ENCODE results near the gene SLIT3. TPM values are rescaled to one million over a fixed set of nuclear protein-coding genes. Genes with fewer than 3 reads are reported as not detected.

SLIT3 gene
- total RNA-seq, 1 experiment from 2014 or later, result 0.92 TPM

GRCh38 chr5:168788786-168789185 lies 512.2 kb downstream of the SLIT3 start:
- Histone ChIP-seq H3K56ac (ENCODE audit: insufficient read length, low read depth, low read length) (no peak overlapping the region), H4K20me1 (ENCODE audit: control insufficient read depth, insufficient read depth, insufficient read length) (no peaks in the 10 kb centered on the region), H3K27me3 (ENCODE audit: insufficient read depth, low read length) (no peaks in the 10 kb centered on the region), H2BK20ac (ENCODE audit: low read depth, low read length, poor library complexity, severe bottlenecking) (no peak overlapping the region), H4K8ac (replicated peaks; ENCODE audit: insufficient read length, low read depth, low read length) (no peak overlapping the region), H3K23me2 (ENCODE audit: insufficient read length, low read depth, low read length, poor library complexity, severe bottlenecking) (no peaks in the 10 kb centered on the region), H2BK15ac (ENCODE audit: low read depth, low read length) (no peak overlapping the region), H2BK12ac (ENCODE audit: insufficient read length, low read depth, low read length) (no peak overlapping the region), H3K14ac (ENCODE audit: insufficient read depth, low read length) (no peak overlapping the region), H2BK5ac (ENCODE audit: insufficient read length, low read length) (no peak overlapping the region), H4K91ac (ENCODE audit: insufficient read length, low read depth, low read length) (no peak overlapping the region), H3K18ac (ENCODE audit: insufficient read length, low read depth, low read length) (no peak overlapping the region), H3K27ac (ENCODE audit: insufficient read length, low read depth, low read length) (no peak overlapping the region), H3K4me2 (ENCODE audit: insufficient read depth, insufficient read length, low read length) (no peak overlapping the region), H3K4ac (ENCODE audit: low read depth, low read length) (no peak overlapping the region), H3K79me2 (ENCODE audit: insufficient read depth, low read length) (no peaks in the 10 kb centered on the region), H2AFZ (ENCODE audit: low read length) (no peak overlapping the region), H3T11ph (ENCODE audit: low read length) (no peak overlapping the region), H3K4me1 (ENCODE audit: insufficient read depth, low read length) (peaks cover 4% of the 10 kb centered on the region; the same call in 1 of the 2 replicates), H3K79me1 (ENCODE audit: insufficient read depth, low read depth, low read length, poor library complexity, severe bottlenecking) (no peaks in the 10 kb centered on the region), H3K9ac (ENCODE audit: extremely low read depth, insufficient read length, low read length) (no peak overlapping the region), H2AK5ac (ENCODE audit: insufficient read length, low read length) (no peak overlapping the region), H2BK120ac (ENCODE audit: low read depth, low read length, poor library complexity, severe bottlenecking) (no peak overlapping the region), H3K23ac (ENCODE audit: insufficient read length, low read depth, low read length) (no peak overlapping the region), H3K9me3 (ENCODE audit: control insufficient read depth, low read depth, low read length) (no peaks in the 10 kb centered on the region), H4K5ac (ENCODE audit: insufficient read length, low read depth, low read length) (no peak overlapping the region)
- DNase-seq, result no peak
- TF ChIP-seq, protein P1, sequence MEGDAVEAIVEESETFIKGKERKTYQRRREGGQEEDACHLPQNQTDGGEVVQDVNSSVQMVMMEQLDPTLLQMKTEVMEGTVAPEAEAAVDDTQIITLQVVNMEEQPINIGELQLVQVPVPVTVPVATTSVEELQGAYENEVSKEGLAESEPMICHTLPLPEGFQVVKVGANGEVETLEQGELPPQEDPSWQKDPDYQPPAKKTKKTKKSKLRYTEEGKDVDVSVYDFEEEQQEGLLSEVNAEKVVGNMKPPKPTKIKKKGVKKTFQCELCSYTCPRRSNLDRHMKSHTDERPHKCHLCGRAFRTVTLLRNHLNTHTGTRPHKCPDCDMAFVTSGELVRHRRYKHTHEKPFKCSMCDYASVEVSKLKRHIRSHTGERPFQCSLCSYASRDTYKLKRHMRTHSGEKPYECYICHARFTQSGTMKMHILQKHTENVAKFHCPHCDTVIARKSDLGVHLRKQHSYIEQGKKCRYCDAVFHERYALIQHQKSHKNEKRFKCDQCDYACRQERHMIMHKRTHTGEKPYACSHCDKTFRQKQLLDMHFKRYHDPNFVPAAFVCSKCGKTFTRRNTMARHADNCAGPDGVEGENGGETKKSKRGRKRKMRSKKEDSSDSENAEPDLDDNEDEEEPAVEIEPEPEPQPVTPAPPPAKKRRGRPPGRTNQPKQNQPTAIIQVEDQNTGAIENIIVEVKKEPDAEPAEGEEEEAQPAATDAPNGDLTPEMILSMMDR (conservative IDR thresholded peaks at IDR 0.05), result no peak
- whole genome bisulfite sequencing (ENCODE audit: extremely low coverage, insufficient read length, low lambda C conversion rate), result no CpG with 5 or more reads among the region's 3 CpGs
- Mint-ChIP-seq H3K4me1 (peaks cover 9 to 13% of the 10 kb centered on the region in 2 experiments), H3K27me3 (ENCODE audit: low read depth) (peaks cover 9% of the 10 kb centered on the region), H3K36me3 (ENCODE audit: insufficient read depth in 1 of 3, low read depth in 3 of 3) (no peaks in the 10 kb centered on the region), H3K4me3 (no peak overlapping the region), H3K27ac (no peak overlapping the region), H3K9me3 (no peaks in the 10 kb centered on the region)
